Uterine smooth muscle cell (primary cell): ENCODE measurements around the gene GPRC5C. TPM values are rescaled to one million over a fixed set of nuclear protein-coding genes. Genes with fewer than 3 reads are reported as not detected.

Experiments
- total RNA-seq: library from RNA; depleted of rRNA; stranded (reverse); fragments of >200 nt; gene quantifications from 2 replicates; pipeline ENCODE4 v1.2.3, GENCODE V29; 2014

GPRC5C gene, protein sequence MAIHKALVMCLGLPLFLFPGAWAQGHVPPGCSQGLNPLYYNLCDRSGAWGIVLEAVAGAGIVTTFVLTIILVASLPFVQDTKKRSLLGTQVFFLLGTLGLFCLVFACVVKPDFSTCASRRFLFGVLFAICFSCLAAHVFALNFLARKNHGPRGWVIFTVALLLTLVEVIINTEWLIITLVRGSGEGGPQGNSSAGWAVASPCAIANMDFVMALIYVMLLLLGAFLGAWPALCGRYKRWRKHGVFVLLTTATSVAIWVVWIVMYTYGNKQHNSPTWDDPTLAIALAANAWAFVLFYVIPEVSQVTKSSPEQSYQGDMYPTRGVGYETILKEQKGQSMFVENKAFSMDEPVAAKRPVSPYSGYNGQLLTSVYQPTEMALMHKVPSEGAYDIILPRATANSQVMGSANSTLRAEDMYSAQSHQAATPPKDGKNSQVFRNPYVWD
- total RNA-seq = 3.5 and 9.1 TPM in 2 replicates

DNA sequence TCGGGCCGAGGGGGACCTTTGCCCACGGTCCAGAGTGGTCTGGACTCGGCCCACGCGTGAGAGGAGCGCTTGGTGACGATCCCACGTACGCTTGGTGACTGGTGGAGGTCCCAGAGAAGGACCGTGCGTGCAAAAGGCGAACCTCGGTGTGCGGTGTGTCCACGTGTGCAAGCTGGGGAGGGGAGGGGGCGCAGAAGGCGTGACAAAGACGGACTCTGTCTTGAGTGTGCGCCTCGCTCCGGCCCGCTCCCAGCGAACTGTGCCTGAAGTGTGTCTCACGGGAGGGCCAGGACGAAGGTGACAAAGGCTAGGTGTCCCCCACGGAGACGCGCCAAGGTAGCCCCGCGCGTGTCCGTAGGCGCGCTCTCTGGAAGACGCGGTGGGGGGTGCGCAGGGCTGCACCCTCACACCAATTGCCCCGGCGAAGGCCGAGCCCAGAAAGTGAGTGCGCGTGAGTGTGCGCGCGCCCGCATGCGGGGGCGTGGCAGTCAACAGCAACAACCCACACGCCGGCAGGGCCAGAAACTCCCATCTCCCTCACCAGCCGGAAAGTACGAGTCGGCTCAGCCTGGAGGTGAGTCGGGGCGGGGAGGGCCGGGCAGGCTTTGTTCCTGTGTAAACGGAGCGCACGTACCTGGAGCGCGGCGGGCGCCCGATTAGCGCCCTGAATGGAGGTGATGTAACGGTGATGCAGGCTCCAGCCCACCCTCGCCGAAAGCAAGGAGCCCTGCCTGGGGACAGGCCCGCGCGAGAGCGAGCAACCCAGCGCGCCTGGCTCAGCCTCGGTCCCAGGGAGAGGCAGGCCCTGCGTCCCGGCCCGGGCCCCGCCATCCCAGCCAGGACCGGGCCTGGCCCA, at the start of gene GPRC5C:
Gene GPRC5C (plus strand): TSS at position 521 of the 856 bp plus-strand sequence. CDS start 7,689 bp downstream, outside the sequence.

DNA sequence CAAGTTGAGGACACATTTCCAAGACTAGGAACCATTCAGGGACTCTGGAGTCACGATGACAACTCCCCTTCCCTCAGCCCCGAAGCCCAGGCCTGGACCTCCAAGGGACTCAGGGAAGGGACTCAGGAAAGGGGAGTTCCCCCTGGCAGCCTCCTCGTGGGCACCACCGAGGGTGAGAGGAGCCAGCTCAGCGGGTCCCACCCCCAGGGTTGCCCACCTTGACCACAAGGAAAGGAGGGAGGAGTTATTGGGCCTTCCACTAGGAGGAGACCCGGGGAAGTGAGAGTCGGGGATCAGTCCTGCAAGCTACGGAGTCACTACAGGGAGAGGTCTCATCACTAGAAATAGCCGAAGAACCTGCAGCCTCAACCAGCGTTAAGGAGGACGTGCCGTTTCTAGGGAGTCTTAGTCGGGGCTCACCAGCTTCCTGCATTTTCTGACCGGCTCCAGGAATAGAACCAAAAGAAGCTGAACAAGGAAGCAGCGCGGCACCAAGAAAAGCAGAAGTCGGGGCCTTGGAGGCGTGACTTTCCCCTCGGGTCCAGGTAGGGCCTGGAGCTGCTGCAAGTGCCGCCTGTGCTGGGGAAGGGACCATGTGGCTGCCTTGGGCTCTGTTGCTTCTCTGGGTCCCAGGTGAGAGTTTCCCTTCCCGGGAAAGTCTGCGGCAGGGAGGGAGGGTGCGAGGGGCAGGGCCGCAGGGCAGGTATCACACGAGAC, 34.4 kb downstream of the GPRC5C start, which contains the start of gene CD300A:
Gene CD300A (plus strand): TSS at position 524 of the 717 bp plus-strand sequence. CDS start 70 bp downstream, at position 594.

Other genes with a start within 250 kb of the GPRC5C start
- 476 and 603 TPM in 2 replicates for gene RPL38, start 228.4 kb upstream of the GPRC5C start, total RNA-seq
- gene TTYH2, start 218.5 kb upstream of the GPRC5C start, total RNA-seq = 1.7 and 2.0 TPM in 2 replicates
- gene DNAI2, start 157.9 kb upstream of the GPRC5C start, total RNA-seq = not detected in 2 replicates
- gene KIF19, start 105.9 kb upstream of the GPRC5C start, total RNA-seq = not detected in 2 replicates
- gene BTBD17, start 70.2 kb upstream of the GPRC5C start, total RNA-seq = not detected in 2 replicates
- not detected in 2 replicates for gene GPR142, start 64.6 kb upstream of the GPRC5C start, total RNA-seq
- gene CD300A, start 34.5 kb downstream of the GPRC5C start, total RNA-seq = not detected in 2 replicates
- not detected in 2 replicates for gene CD300LB, start 99.4 kb downstream of the GPRC5C start, total RNA-seq
- gene CD300C, start 114.0 kb downstream of the GPRC5C start, total RNA-seq = not detected in 2 replicates
- not detected in 2 replicates for gene CD300H, start 135.4 kb downstream of the GPRC5C start, total RNA-seq
- gene CD300LD, start 160.2 kb downstream of the GPRC5C start, total RNA-seq = not detected in 2 replicates
- not detected in 2 replicates for gene CD300E, start 191.7 kb downstream of the GPRC5C start, total RNA-seq